ENCODE results near the gene MRPL1.

GRCh38 chr4:77950203-77950602 is 87.6 kb downstream of the MRPL1 start:
- no peak for TF ChIP-seq EZH2 (IDR thresholded peaks at IDR 0.05)
- TF ChIP-seq POLR2AphosphoS5 (IDR thresholded peaks at IDR 0.05; ENCODE audit: borderline replicate concordance, low read depth, low read length) = no peak
- no peak for TF ChIP-seq FOXP2 (optimal IDR thresholded peaks at IDR 0.05; ENCODE audit: control extremely low read depth, extremely low read length, insufficient read depth)

All from SK-N-MC (cell line).